Peyer's patch (tissue), 4 donors: ENCODE measurements around the gene PEAK1.

ENCODE experiments used
- CTCF ChIP-seq, 6 experiments: fragments of 450-650 bp in 4 of 6; fragments of 200-600 bp in 2 of 6; sonication (generic) in 1 of 6; IDR thresholded peaks; one replicate each; pipeline ENCODE4 v1.5.1; 2017 to 2019; ENCODE audit warnings: antibody characterized with exemption in 6 of 6, mild to moderate bottlenecking in 3 of 6, moderate library complexity in 1 of 6
- POLR2A ChIP-seq, 2 donors: fragments of 450-650 bp; IDR thresholded peaks; one replicate each; pipeline ENCODE4 v1.5.1; 2017; ENCODE audit warnings: antibody characterized with exemption in 2 of 2, mild to moderate bottlenecking in 2 of 2, moderate library complexity in 2 of 2

- TF ChIP-seq CTCF (IDR thresholded peaks at IDR 0.05) (no peak), POLR2A (IDR thresholded peaks at IDR 0.05) (no peak)
Measured at GRCh38 chr15:77219841-77220240, 200.1 kb downstream of the PEAK1 start.
